ENCODE measurements around the gene MACROD2.

DNA sequence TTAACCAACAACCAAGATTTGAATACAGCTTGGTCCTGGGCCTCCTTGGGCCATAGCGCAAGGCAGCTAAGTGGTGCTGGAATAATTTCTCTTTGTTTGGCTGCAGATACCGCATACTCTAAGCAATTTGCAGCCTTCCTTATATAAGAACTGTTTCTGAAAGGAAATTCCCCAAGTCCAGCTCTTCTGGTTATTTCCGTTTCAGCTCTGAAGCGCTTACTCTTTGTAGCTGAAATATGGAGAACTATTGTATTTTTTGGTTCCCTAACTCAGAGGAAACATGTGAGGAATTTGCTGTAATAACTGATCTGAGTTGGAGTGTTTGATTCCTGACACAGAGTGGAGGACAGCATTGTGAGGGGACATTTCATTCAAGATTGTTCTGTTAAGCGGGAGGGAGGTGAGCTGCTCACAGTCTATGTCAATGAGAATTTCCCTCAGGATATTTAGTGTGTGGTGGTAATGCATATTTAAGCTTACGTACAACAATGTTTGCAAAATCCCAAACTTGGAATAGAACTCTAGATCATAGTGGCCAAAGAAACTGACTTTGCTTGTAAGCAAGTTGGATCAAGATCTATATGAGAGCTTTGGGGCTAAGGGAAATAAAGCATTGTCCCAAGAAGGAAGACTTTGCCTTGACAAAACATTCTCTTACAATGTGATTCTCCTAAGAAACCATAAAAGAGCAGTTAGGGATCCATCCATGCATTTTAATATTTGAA, 918.7 kb downstream of the MACROD2 start:
- TF ChIP-seq POLR2A (IDR thresholded peaks at IDR 0.05) (no peak), POLR2AphosphoS5 (IDR thresholded peaks at IDR 0.05) (no peak), EP300 (IDR thresholded peaks at IDR 0.05; ENCODE audit: low read depth) (no peak)
- TF ChIP-seq, protein P1, sequence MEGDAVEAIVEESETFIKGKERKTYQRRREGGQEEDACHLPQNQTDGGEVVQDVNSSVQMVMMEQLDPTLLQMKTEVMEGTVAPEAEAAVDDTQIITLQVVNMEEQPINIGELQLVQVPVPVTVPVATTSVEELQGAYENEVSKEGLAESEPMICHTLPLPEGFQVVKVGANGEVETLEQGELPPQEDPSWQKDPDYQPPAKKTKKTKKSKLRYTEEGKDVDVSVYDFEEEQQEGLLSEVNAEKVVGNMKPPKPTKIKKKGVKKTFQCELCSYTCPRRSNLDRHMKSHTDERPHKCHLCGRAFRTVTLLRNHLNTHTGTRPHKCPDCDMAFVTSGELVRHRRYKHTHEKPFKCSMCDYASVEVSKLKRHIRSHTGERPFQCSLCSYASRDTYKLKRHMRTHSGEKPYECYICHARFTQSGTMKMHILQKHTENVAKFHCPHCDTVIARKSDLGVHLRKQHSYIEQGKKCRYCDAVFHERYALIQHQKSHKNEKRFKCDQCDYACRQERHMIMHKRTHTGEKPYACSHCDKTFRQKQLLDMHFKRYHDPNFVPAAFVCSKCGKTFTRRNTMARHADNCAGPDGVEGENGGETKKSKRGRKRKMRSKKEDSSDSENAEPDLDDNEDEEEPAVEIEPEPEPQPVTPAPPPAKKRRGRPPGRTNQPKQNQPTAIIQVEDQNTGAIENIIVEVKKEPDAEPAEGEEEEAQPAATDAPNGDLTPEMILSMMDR (IDR thresholded peaks at IDR 0.05) = no peak
